Adipocyte (in vitro differentiated cells): ENCODE measurements around the gene CD300LF.

ENCODE experiments used
- DNase-seq: peaks from one replicate; pipeline ENCODE4 v3.0.0-alpha.2; 2015; ENCODE audit warnings: low read depth
- H3K27me3 ChIP-seq: replicated peaks from 2 replicates; pipeline ENCODE4 v1.7.0; 2013; ENCODE audit warnings: mild to moderate bottlenecking, low read length, moderate library complexity; ENCODE audit not compliant: control insufficient read depth, insufficient read depth
- H3K36me3 ChIP-seq: 2 replicates; pipeline ENCODE4 v1.7.0; 2013; ENCODE audit warnings: low read length, mild to moderate bottlenecking, moderate library complexity; ENCODE audit not compliant: control insufficient read depth, insufficient read depth, severe bottlenecking
- H3K4me1 ChIP-seq: 2 replicates; pipeline ENCODE4 v1.7.0; 2013; ENCODE audit warnings: mild to moderate bottlenecking, low read length, moderate library complexity; ENCODE audit not compliant: control insufficient read depth, insufficient read depth
- H3K4me3 ChIP-seq: 2 replicates; pipeline ENCODE4 v1.7.0; 2013; ENCODE audit warnings: mild to moderate bottlenecking, low read length, moderate library complexity
- H3K9ac ChIP-seq: 2 replicates; pipeline ENCODE4 v1.7.0; 2013; ENCODE audit warnings: mild to moderate bottlenecking, low read length, moderate library complexity
- H3K9me3 ChIP-seq: 2 replicates; pipeline ENCODE4 v1.7.0; 2013; ENCODE audit warnings: mild to moderate bottlenecking, low read length, moderate library complexity; ENCODE audit not compliant: control insufficient read depth

CD300LF gene

GRCh38 chr17:74725111-74725510 lies 12.4 kb upstream of the CD300LF start:
- no peak overlapping the region for H3K4me3 ChIP-seq
- DNase-seq, result no peak
- H3K36me3 ChIP-seq, result no peaks in the 10 kb centered on the region
- H3K27me3 ChIP-seq, result peaks cover 32% of the 10 kb centered on the region
- no peak overlapping the region for H3K9ac ChIP-seq
- peaks cover 6% of the 10 kb centered on the region for H3K9me3 ChIP-seq
- H3K4me1 ChIP-seq, result no peaks in the 10 kb centered on the region

DNA sequence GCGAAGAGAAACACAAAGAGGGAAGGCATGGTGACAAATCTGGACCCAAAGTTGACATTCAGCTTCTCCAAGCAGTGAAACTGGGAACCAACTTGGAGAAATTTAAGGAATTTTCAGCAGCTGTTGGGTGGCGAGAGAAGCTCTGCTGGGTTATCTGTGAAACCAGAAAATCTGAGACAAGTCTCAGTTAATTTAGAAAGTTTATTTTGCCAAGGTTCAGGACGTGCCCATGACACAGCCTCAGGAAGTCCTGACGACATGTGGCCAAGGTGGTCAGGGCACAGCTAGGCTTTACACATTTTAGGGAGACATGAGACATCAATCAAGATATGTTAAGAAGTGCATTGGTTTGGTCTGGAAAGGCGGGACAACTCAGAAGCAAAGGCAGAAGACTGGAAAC lies 11.2 kb upstream of the CD300LF start:
- no peak overlapping the region for H3K9ac ChIP-seq
- H3K9me3 ChIP-seq, result peaks cover 6% of the 10 kb centered on the region
- H3K4me3 ChIP-seq, result no peak overlapping the region
- no peaks in the 10 kb centered on the region for H3K36me3 ChIP-seq
- no peaks in the 10 kb centered on the region for H3K4me1 ChIP-seq
- H3K27me3 ChIP-seq, result peaks cover 27% of the 10 kb centered on the region
- DNase-seq, result no peak

- Histone ChIP-seq H3K9me3 (peaks cover 6% of the 10 kb centered on the region), H3K27me3 (peaks cover 31% of the 10 kb centered on the region), H3K4me1 (no peaks in the 10 kb centered on the region), H3K4me3 (no peak overlapping the region), H3K9ac (no peak overlapping the region), H3K36me3 (no peaks in the 10 kb centered on the region)
- no peak for DNase-seq
Measured at GRCh38 chr17:74722782-74723181, 10.1 kb upstream of the CD300LF start.

- Histone ChIP-seq H3K4me1 (no peaks in the 10 kb centered on the region), H3K36me3 (no peaks in the 10 kb centered on the region), H3K27me3 (peaks cover 46% of the 10 kb centered on the region), H3K9ac (no peak overlapping the region), H3K9me3 (peaks cover 6% of the 10 kb centered on the region), H3K4me3 (no peak overlapping the region)
- no peak for DNase-seq
Measured at GRCh38 chr17:74720506-74720905, 7.8 kb upstream of the CD300LF start.

GRCh38 chr17:74715144-74715543 lies 2.4 kb upstream of the CD300LF start:
- Histone ChIP-seq H3K4me1 (no peaks in the 10 kb centered on the region), H3K27me3 (peaks cover 53% of the 10 kb centered on the region), H3K36me3 (no peaks in the 10 kb centered on the region), H3K9me3 (no peaks in the 10 kb centered on the region), H3K4me3 (no peak overlapping the region), H3K9ac (no peak overlapping the region)
- DNase-seq, result no peak

GRCh38 chr17:74713171-74713755 lies 540 bp upstream of the CD300LF start:
- Histone ChIP-seq H3K9ac (no peak overlapping the region), H3K36me3 (no peaks in the 10 kb centered on the region), H3K4me1 (no peaks in the 10 kb centered on the region), H3K9me3 (no peaks in the 10 kb centered on the region), H3K27me3 (peaks cover 57% of the 10 kb centered on the region), H3K4me3 (no peak overlapping the region)
- DNase-seq, result no peak

DNA sequence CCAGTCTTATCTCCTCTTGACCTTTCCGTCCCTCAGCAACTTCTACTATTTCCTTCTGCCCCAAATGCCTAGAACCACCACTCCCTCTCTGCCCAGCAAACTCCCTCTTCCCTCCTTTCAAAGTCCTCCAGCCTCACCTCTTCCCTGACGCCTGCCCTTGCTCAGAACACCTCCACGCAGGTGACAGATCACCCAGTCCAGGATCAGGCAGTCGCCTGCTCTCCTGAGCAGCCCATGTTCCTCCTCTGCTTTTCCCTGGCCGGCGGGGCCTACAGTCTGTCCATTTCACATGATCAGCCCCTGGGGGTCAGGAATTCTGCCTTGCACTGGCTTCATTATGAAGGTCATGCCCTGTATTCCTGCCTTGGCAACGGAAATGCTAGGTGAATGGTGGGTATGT lies 422 bp downstream of the CD300LF start:
- no peak overlapping the region for H3K4me3 ChIP-seq
- no peak for DNase-seq
- no peaks in the 10 kb centered on the region for H3K9me3 ChIP-seq
- no peaks in the 10 kb centered on the region for H3K36me3 ChIP-seq
- H3K27me3 ChIP-seq, result peaks cover 50% of the 10 kb centered on the region
- no peak overlapping the region for H3K9ac ChIP-seq
- H3K4me1 ChIP-seq, result no peaks in the 10 kb centered on the region

GRCh38 chr17:74711058-74711824 lies 1.5 kb downstream of the CD300LF start:
- H3K9ac ChIP-seq, result no peak overlapping the region
- H3K27me3 ChIP-seq, result peaks cover 40% of the 10 kb centered on the region
- no peak overlapping the region for H3K4me3 ChIP-seq
- H3K36me3 ChIP-seq, result no peaks in the 10 kb centered on the region
- H3K4me1 ChIP-seq, result no peaks in the 10 kb centered on the region
- DNase-seq, result no peak
- H3K9me3 ChIP-seq, result no peaks in the 10 kb centered on the region

DNA sequence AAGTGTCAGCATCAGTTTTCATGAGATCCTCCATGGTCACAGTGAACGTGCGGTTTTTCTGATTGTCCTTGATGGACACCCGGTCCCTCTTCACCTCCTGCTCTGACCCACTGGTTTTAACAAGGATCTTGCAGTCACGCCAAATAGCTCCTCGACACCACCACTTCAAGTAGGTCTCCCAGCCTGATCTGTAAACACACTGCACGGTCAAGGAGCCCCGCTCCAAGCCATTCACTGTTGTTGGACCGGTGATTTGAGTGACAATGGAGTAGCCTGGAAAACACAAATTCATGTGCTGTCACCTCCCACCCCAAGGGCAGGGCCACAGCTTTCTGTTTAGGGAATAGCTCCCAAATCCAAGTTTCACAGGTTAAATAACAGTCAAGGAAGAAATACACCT lies 8.2 kb downstream of the CD300LF start:
- Histone ChIP-seq H3K9ac (no peak overlapping the region), H3K4me3 (no peak overlapping the region), H3K27me3 (peaks cover 34% of the 10 kb centered on the region), H3K36me3 (no peaks in the 10 kb centered on the region), H3K9me3 (no peaks in the 10 kb centered on the region), H3K4me1 (no peaks in the 10 kb centered on the region)
- no peak for DNase-seq

DNA sequence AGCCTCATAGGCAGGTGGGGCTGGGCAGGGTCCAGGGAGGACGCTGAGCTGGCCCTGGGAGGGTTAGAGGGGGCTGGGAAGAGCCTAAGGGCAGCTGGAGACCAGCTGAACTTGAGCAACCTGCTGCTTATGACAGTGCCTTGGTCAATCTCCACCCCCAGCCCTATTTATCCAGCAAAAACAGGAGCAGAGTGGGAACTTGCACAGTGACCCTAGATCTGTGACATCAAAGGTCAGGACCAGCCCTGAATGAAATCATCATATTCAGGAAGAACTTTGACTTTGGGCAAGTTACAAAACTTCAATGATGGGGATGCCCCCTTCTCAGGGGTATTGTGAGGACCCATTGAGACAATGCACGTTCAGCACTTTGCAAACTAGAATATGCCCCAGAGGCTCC lies 9.4 kb downstream of the CD300LF start:
- no peaks in the 10 kb centered on the region for H3K4me1 ChIP-seq
- peaks cover 36% of the 10 kb centered on the region for H3K27me3 ChIP-seq
- no peaks in the 10 kb centered on the region for H3K9me3 ChIP-seq
- H3K9ac ChIP-seq, result no peak overlapping the region
- DNase-seq, result no peak
- H3K36me3 ChIP-seq, result no peaks in the 10 kb centered on the region
- H3K4me3 ChIP-seq, result no peak overlapping the region

DNA sequence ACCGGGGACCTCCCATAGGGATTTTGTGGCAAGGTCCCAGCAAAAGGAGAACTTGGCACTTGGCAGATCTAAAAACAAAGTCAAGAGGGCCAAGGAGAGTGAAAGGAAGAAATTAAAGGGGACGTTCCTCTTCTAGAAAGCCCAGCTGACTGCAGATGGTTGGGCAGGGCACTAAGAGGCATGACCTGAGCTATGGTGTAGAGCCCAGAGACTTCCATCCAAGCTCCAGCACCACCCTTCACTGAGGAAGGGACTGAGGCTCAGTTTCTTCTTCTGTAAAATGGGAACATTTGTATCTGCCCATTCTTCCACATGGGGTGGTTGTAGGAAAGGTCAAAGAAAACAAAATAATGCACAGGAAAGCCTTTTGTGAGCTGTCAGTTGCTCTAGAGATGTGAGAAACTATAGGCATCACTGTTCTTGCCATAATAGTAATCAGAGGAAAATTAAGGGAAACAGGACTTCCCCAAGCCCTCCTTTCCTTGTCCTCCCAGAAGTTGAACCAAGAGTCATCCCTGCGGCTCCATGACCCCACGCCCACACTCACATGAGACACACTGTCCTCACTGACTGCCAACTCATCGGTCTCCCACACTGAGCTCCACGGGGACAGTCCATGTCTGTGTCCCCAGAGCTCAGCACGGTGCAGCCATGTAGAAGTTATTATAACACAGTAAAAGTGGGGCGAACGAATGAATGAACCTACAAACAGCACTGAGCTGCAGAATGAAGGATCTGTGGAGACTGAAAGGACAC lies 10.4 kb downstream of the CD300LF start:
- Histone ChIP-seq H3K9ac (no peak overlapping the region), H3K27me3 (peaks cover 45% of the 10 kb centered on the region), H3K36me3 (no peaks in the 10 kb centered on the region), H3K4me3 (no peak overlapping the region), H3K4me1 (no peaks in the 10 kb centered on the region), H3K9me3 (no peaks in the 10 kb centered on the region)
- no peak for DNase-seq
